ENCODE measurements around the gene DLEC1.

The DLEC1 gene

DNA sequence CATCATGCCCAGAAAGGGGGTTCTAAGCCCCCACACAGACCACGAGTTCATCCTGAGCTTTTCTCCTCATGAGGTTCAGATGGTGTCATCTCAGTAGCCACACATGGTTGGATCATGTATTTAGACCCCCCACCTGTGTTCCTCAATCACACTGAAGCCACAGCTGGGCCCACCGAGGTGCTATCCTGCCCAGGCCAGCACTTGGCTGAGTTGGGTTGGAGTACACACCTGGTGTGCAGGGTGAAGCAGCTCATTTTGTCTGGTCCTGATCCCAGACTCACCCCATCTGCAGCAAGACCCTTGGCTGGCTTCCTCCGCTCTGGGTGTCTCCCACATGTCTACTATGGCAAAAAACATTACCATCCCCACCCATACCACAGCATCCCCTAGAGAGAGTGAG is 56.0 kb downstream of the DLEC1 start:
- H3K4me1 Mint-ChIP-seq: peaks cover 14% of the 10 kb centered on the region
- DNase-seq: no peak
- H3K9me3 Mint-ChIP-seq: no peaks in the 10 kb centered on the region
- TF ChIP-seq, protein P1, sequence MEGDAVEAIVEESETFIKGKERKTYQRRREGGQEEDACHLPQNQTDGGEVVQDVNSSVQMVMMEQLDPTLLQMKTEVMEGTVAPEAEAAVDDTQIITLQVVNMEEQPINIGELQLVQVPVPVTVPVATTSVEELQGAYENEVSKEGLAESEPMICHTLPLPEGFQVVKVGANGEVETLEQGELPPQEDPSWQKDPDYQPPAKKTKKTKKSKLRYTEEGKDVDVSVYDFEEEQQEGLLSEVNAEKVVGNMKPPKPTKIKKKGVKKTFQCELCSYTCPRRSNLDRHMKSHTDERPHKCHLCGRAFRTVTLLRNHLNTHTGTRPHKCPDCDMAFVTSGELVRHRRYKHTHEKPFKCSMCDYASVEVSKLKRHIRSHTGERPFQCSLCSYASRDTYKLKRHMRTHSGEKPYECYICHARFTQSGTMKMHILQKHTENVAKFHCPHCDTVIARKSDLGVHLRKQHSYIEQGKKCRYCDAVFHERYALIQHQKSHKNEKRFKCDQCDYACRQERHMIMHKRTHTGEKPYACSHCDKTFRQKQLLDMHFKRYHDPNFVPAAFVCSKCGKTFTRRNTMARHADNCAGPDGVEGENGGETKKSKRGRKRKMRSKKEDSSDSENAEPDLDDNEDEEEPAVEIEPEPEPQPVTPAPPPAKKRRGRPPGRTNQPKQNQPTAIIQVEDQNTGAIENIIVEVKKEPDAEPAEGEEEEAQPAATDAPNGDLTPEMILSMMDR (IDR thresholded peaks at IDR 0.05): no peak
- H3K27me3 Mint-ChIP-seq (ENCODE audit: low read depth, poor library complexity): peaks cover 50% of the 10 kb centered on the region
- no peaks in the 10 kb centered on the region for H3K36me3 Mint-ChIP-seq (ENCODE audit: low read depth)
- H3K27ac Mint-ChIP-seq: no peak overlapping the region
- no peak overlapping the region for H3K4me3 Mint-ChIP-seq

DNA sequence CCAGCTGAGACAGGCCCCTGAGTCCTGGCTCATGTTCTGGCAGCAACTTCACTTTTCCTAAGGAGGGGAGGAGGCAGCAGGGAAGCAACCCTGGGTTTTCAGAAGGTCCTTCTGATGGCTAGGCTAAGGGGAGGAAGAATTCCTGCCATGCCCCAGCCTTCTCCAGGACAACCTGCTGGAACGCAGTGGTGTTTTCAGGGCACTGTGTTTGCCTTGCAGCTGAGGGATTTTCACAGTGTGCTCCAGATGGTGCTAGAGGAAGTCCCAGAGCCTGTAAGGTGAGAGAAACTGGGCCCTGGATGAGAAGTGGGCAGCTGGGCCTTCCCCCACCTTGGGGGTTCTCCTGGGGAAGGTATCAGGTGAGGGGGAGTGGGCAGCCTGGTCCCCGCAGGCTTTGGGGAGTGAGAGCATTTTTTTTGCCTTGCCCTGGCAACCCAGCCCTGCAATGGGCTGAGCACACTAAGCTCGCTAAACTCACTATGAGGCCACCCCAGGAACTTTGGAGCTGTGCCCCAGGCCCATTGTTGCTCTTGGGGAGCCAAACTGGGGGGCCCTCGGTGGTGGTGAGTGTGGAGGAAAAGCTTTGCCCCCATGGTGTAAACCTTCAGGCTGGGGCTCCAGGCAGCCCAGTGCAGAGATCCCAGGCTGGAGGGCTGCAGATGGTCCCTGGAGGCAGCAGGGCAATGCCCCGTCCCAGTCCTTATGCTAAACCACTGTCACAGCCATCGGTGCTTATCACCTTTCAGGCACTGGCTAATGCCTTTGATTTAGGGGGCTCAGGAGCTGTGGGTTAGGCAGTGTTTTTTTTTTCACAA is 56.9 kb downstream of the DLEC1 start:
- TF ChIP-seq, protein P1 (IDR thresholded peaks at IDR 0.05): no peak

DNA sequence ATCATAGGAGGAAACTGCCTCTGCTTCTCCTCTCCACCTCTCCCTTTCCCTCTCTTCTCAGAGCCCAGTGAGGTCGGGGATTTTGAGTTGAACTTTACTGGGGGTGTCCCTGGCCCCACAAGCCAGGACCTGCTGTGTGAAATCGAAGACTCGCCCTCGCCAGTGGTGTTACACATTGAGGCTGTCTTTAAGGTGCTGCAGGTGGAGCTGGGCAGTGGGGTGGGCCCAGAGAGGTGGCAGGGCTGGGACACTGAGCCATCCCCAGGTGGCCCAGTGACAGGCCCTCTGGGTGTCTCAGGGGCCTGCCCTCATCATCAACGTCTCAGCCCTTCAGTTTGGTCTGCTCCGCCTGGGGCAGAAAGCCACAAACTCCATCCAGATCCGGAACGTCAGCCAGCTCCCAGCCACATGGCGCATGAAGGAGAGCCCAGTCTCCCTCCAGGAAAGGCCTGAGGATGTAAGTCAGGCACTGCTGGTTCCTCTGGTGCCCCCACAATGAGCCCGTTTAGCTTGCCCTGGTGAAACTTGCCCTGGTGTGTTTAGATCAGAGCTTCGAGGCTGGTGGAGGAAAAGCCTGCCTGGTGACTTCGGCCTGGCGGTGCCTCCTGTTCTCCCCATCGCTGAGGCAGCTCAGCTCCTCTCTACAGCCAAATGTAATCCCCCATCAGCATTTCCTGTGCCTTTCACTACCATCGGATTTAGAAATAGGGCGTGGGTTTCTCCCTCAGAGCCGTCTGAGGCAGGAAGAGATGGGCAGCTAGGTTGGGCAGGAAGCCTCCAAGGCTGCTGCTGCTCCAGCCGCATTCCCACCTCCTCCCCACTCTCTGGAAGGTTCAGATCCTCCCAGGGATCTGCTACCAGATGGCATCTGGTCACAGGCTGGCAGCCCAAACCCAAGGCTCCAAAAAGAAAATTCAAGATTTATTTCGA is 58.7 kb downstream of the DLEC1 start:
- DNase-seq: no peak
- H3K27ac Mint-ChIP-seq: no peak overlapping the region
- peaks cover 32% of the 10 kb centered on the region for H3K27me3 Mint-ChIP-seq (ENCODE audit: low read depth, poor library complexity)
- TF ChIP-seq, protein P1 (IDR thresholded peaks at IDR 0.05): no peak
- no peak overlapping the region for H3K4me3 Mint-ChIP-seq
- H3K4me1 Mint-ChIP-seq: peaks cover 23% of the 10 kb centered on the region
- H3K36me3 Mint-ChIP-seq (ENCODE audit: low read depth): no peaks in the 10 kb centered on the region
- no peaks in the 10 kb centered on the region for H3K9me3 Mint-ChIP-seq

More for the DNA sequence above, 56.9 kb downstream of the DLEC1 start:
- no peak for DNase-seq
- H3K27ac Mint-ChIP-seq: no peak overlapping the region
- no peaks in the 10 kb centered on the region for H3K9me3 Mint-ChIP-seq
- peaks cover 43% of the 10 kb centered on the region for H3K27me3 Mint-ChIP-seq (ENCODE audit: low read depth, poor library complexity)
- no peaks in the 10 kb centered on the region for H3K36me3 Mint-ChIP-seq (ENCODE audit: low read depth)
- no peak overlapping the region for H3K4me3 Mint-ChIP-seq
- peaks cover 16% of the 10 kb centered on the region for H3K4me1 Mint-ChIP-seq

DNA sequence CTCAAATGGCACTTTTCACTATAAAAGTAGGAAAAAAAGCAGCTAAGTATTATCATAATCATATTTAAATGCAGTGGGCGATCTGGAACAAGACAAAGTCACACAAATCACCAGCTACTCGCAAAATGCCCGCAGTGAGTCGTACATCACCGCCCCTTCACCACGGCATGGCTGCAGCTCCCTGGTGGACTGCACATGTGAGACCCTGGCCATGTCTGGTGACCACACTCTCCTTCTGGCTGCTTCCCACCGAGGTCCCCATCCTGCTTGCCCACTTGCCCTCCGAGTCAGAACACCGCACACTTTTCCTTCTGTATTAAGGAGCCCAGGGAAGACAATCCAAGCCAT is 59.3 kb downstream of the DLEC1 start:
- Mint-ChIP-seq H3K36me3 (ENCODE audit: low read depth) (no peaks in the 10 kb centered on the region), H3K4me1 (peaks cover 23% of the 10 kb centered on the region), H3K9me3 (no peaks in the 10 kb centered on the region), H3K4me3 (no peak overlapping the region), H3K27me3 (ENCODE audit: low read depth, poor library complexity) (peaks cover 26% of the 10 kb centered on the region), H3K27ac (no peak overlapping the region)
- DNase-seq: no peak
- TF ChIP-seq, protein P1 (IDR thresholded peaks at IDR 0.05): no peak

DNA sequence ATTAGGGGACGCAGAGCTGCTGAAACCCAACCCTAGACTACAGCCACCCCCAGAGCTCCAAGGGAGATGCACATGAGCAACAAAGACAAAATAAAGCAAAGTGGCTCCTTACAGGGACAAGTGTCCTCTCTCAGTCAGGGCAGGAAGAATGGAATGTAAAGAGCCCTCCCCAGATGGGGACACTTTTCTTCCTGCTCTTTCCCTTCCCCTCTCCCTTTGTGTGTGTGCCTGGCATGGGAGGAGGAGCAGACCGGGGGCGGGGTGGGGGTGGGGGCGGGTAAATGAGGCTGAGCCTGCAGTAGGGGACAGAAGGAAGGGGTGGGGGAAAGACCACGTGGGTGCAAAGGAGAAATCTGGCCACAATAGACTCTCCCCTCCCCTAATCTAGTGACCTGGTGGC is 60.5 kb downstream of the DLEC1 start:
- peaks cover 5% of the 10 kb centered on the region for H3K9me3 Mint-ChIP-seq
- TF ChIP-seq, protein P1 (IDR thresholded peaks at IDR 0.05): no peak
- DNase-seq: no peak
- peaks cover 16% of the 10 kb centered on the region for H3K27me3 Mint-ChIP-seq (ENCODE audit: low read depth, poor library complexity)
- H3K36me3 Mint-ChIP-seq (ENCODE audit: low read depth): no peaks in the 10 kb centered on the region
- peaks cover 23% of the 10 kb centered on the region for H3K4me1 Mint-ChIP-seq
- no peak overlapping the region for H3K4me3 Mint-ChIP-seq
- no peak overlapping the region for H3K27ac Mint-ChIP-seq

Measured in nephron progenitor cell (in vitro differentiated cells).